Amniotic epithelial cell (primary cell): Measurements from ENCODE around the gene SMPX.
"Not testable (repeated sequence)": the region's sequence is repeated elsewhere in the genome, so short reads cannot be mapped to it uniquely, and the experiment has no call there.

Experiments
- DNase-seq: peaks from one replicate; pipeline ENCODE4 v3.0.0-alpha.2; 2010; ENCODE audit warnings: low read depth

Gene SMPX

GRCh38 chrX:21757960-21758359, at the start of gene SMPX:
SMPX (minus strand) TSS chrX:21758116; CDS start chrX:21754290, 3,826 bp downstream.
- DNase-seq: no peak

- no peak for DNase-seq
Measured at GRCh38 chrX:21806691-21807090, 48.8 kb upstream of the SMPX start.

- DNase-seq: no peak
Measured at GRCh38 chrX:21802839-21803238, 44.9 kb upstream of the SMPX start.

GRCh38 chrX:21802054-21802670, 44.2 kb upstream of the SMPX start:
- peak; percentile 18 for DNase-seq

GRCh38 chrX:21800344-21800770, 42.4 kb upstream of the SMPX start:
- DNase-seq: peak; percentile 47

- peak; percentile 20 for DNase-seq
Measured at GRCh38 chrX:21799767-21800166, 41.9 kb upstream of the SMPX start.

GRCh38 chrX:21798677-21799219, 40.8 kb upstream of the SMPX start:
- DNase-seq: peak; percentile 97

GRCh38 chrX:21781976-21782375, 24.1 kb upstream of the SMPX start:
- DNase-seq: no peak

- DNase-seq: peak; percentile 71
Measured at GRCh38 chrX:21781525-21781924, 23.6 kb upstream of the SMPX start.

GRCh38 chrX:21779095-21779494, 21.2 kb upstream of the SMPX start:
- DNase-seq: no peak

- DNase-seq: no peak
Measured at GRCh38 chrX:21778236-21778635, 20.3 kb upstream of the SMPX start.

GRCh38 chrX:21775128-21775527, 17.2 kb upstream of the SMPX start:
- not testable (repeated sequence) for DNase-seq

GRCh38 chrX:21773036-21773435, 15.1 kb upstream of the SMPX start:
- DNase-seq: not testable (repeated sequence)

- peak; percentile 36 for DNase-seq
Measured at GRCh38 chrX:21770631-21771321, 12.9 kb upstream of the SMPX start.

GRCh38 chrX:21766101-21766500, 8.2 kb upstream of the SMPX start:
- DNase-seq: no peak

- no peak for DNase-seq
Measured at GRCh38 chrX:21764008-21764407, 6.1 kb upstream of the SMPX start.

GRCh38 chrX:21758488-21758887, 572 bp upstream of the SMPX start:
- no peak for DNase-seq

GRCh38 chrX:21756785-21757529, 959 bp downstream of the SMPX start:
- DNase-seq: no peak

- DNase-seq: no peak
Measured at GRCh38 chrX:21749924-21750323, 8.0 kb downstream of the SMPX start.

GRCh38 chrX:21748235-21748634, 9.7 kb downstream of the SMPX start:
- DNase-seq: peak; percentile 61

- no peak for DNase-seq
Measured at GRCh38 chrX:21747558-21747957, 10.4 kb downstream of the SMPX start.

- DNase-seq: peak; percentile 41
Measured at GRCh38 chrX:21745756-21746155, 12.2 kb downstream of the SMPX start.

GRCh38 chrX:21744721-21745120, 13.2 kb downstream of the SMPX start:
- DNase-seq: no peak
